IPS-18a (cell line): ENCODE data around the gene CAB39.

Experiments used
- H3K27ac ChIP-seq: one replicate; pipeline ENCODE4 v1.5.1; 2013; ENCODE audit warnings: low read length
- H3K27me3 ChIP-seq: one replicate; pipeline ENCODE4 v1.6.1; 2013; ENCODE audit warnings: mild to moderate bottlenecking, low read length; ENCODE audit not compliant: control insufficient read depth, insufficient read depth
- H3K36me3 ChIP-seq: one replicate; pipeline ENCODE4 v1.6.1; 2013; ENCODE audit warnings: low read depth, low read length; ENCODE audit not compliant: control insufficient read depth
- H3K4me1 ChIP-seq: one replicate; pipeline ENCODE4 v1.6.1; 2013; ENCODE audit warnings: low read depth, low read length; ENCODE audit not compliant: control insufficient read depth
- H3K4me3 ChIP-seq: one replicate; pipeline ENCODE4 v1.5.1; 2013; ENCODE audit warnings: low read length
- H3K9ac ChIP-seq: one replicate; pipeline ENCODE4 v1.6.1; 2013; ENCODE audit warnings: mild to moderate bottlenecking, low read length, moderate library complexity
- H3K9me3 ChIP-seq: one replicate; pipeline ENCODE4 v1.6.1; 2013; ENCODE audit warnings: low read depth, low read length; ENCODE audit not compliant: control insufficient read depth

CAB39 gene

DNA sequence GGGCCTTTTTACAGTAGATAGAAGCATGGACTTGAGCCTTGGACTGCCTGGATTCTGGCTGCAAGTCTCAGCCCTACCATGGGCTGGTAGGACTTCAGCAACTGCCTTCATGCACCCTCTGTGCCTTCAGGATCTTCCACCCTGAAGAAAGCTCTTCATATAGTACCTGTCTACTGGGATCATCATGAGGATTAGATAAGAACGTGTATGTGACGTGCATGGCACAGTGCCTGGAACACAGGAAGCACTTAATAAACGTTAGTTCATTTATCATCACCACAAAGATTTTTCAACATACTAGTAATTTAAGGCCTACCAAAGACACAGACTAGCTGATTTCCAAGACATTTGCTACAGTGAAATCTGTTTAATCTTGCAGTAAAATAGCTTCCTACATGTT, 98.9 kb downstream of the CAB39 start:
- Histone ChIP-seq H3K9me3 (no peaks in the 10 kb centered on the region), H3K4me3 (no peak overlapping the region), H3K27ac (no peak overlapping the region), H3K36me3 (peaks cover 23% of the 10 kb centered on the region), H3K4me1 (no peaks in the 10 kb centered on the region), H3K27me3 (no peaks in the 10 kb centered on the region), H3K9ac (no peak overlapping the region)

DNA sequence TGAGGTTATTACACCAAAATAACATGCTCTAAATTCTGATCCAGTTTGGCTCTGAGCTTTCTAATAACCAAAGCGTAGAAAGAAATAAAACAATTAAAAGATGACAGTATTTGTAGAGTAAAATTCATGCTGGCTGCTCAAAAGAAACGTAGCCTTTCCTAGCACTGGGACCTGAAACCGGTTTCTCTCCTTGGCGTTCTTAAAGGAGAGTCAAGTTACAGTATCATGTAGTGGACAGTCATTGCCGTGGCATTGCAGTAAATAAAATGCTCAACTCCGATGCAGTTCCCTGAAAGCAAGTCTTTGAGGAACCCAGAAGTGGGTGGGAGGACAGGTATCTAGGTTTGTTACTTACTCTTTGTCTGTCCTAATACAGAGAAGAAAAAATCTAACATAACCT, 99.4 kb downstream of the CAB39 start:
- H3K27me3 ChIP-seq, result no peaks in the 10 kb centered on the region
- H3K4me1 ChIP-seq, result no peaks in the 10 kb centered on the region
- H3K9me3 ChIP-seq, result no peaks in the 10 kb centered on the region
- H3K4me3 ChIP-seq, result no peak overlapping the region
- H3K27ac ChIP-seq, result no peak overlapping the region
- peaks cover 23% of the 10 kb centered on the region for H3K36me3 ChIP-seq
- H3K9ac ChIP-seq, result no peak overlapping the region

DNA sequence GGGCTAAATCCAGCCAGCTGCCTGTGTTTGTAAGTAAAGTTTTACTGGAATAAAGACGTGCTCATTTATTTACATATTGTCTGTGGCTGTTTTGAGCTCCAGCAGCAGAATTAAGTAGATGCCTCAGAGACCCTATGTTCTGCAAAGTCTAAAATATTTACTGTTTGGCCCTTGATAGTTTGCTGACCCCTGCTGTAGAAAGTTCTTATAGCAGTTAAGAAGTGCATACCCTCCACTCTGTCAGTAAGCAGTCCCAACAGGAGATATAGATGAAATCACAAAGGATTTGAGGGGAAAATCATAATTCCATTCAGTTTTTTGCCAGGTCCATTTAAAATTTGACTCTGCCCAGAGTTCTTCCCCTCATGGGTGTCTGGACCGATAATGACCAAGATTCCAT, 102.0 kb downstream of the CAB39 start:
- Histone ChIP-seq H3K36me3 (peaks cover 37% of the 10 kb centered on the region), H3K27me3 (no peaks in the 10 kb centered on the region), H3K9me3 (no peaks in the 10 kb centered on the region), H3K4me1 (no peaks in the 10 kb centered on the region), H3K4me3 (no peak overlapping the region), H3K9ac (no peak overlapping the region), H3K27ac (no peak overlapping the region)

DNA sequence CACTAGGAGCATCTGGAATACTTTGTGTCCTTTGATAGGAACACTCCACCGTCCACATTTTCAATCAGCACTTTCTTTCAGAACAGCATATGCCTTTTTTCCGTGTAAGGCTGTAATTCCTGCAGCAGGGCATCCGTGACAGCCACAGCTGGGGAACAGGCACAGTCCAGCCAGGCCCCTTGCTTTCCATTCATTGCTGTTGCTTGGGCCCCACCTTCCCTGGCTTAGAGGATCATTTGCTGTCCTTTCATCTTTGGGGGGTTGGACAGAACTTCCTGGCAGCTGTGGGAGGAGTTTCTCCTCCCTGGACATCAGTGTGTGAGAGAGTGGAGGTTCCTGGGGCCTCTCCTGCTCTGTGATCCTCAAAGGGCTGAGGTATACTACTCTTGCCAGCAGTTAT, 102.4 kb downstream of the CAB39 start:
- H3K36me3 ChIP-seq, result peaks cover 37% of the 10 kb centered on the region
- H3K27me3 ChIP-seq, result no peaks in the 10 kb centered on the region
- no peaks in the 10 kb centered on the region for H3K4me1 ChIP-seq
- no peak overlapping the region for H3K9ac ChIP-seq
- no peaks in the 10 kb centered on the region for H3K9me3 ChIP-seq
- H3K27ac ChIP-seq, result no peak overlapping the region
- H3K4me3 ChIP-seq, result no peak overlapping the region

DNA sequence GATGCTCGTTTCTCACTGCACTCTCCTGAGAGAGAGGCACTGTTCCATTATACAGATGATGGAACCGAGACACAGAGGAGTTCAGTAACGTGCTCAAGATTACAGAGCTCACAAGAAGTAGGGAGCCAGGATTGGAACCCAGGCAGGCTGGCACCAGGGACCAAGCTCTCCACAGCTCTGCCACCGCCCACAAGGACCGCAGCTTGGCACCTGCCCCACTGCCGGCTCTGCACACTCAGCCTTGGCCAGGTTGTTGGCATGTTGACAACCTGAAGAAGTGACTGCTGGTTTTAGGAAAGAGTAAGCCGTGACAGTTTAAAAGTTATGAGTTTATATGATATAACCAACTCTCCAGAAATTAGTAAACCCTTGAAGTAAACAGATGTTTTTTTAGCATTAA, 104.1 kb downstream of the CAB39 start:
- no peaks in the 10 kb centered on the region for H3K27me3 ChIP-seq
- H3K9me3 ChIP-seq, result no peaks in the 10 kb centered on the region
- H3K36me3 ChIP-seq, result peaks cover 22% of the 10 kb centered on the region
- H3K4me3 ChIP-seq, result no peak overlapping the region
- no peak overlapping the region for H3K27ac ChIP-seq
- no peaks in the 10 kb centered on the region for H3K4me1 ChIP-seq
- H3K9ac ChIP-seq, result no peak overlapping the region

DNA sequence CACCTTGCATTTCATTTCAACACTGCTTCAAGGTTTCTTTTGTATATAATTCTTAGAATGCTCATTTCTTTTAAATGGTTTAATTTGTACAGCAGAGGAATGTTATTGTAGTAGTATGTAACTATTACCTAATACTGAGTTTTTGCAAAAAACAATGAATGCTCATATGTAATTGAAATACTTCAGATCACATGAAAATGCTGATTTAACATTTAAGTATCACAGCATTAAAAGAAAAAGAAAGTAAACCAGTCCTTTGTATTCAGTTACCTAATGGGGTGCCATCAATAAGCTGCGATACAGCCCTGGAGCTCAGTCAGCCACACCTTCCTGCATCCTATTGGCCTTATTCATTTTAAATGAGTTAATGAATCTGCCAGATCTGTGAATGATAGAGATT, 106.8 kb downstream of the CAB39 start:
- Histone ChIP-seq H3K27me3 (no peaks in the 10 kb centered on the region), H3K27ac (no peak overlapping the region), H3K9ac (no peak overlapping the region), H3K9me3 (no peaks in the 10 kb centered on the region), H3K36me3 (peaks cover 17% of the 10 kb centered on the region), H3K4me3 (no peak overlapping the region), H3K4me1 (no peaks in the 10 kb centered on the region)

DNA sequence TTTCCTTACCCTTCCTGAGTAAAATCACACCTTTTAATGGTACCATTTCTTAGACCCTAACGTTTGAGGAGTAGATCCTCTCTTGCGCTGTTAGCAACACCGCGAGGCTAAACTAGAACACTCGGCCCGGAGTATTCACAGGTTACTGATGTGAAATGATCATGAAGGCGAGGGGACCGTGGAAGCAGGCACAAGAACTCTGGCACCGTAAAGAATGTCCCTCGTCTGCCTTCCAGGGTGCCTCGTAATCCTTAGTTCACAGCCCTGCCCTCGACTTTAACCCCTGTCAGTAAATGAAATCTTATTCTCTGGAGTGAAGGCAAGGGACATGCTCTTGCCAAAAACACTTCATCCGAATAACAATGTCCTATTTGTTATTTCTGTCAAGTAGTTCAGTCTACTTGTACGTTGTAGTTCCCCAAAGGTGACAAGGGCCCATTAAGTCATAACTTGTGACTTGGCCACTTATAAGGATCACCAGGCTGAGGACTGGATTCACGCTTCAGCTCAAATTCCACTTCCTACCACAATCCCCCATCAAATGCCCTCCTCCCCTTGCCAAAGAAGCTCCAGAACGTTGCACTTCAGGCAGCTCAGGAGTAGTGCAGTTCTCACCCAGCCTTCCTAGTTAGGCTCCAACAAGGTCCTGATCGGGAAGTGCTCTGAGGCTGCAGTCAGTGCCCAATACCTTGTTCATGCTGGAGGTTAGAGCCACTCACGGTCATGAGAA, 108.8 kb downstream of the CAB39 start:
- no peaks in the 10 kb centered on the region for H3K4me1 ChIP-seq
- H3K36me3 ChIP-seq, result peaks cover 14% of the 10 kb centered on the region
- no peak overlapping the region for H3K4me3 ChIP-seq
- H3K9me3 ChIP-seq, result no peaks in the 10 kb centered on the region
- H3K9ac ChIP-seq, result no peak overlapping the region
- no peaks in the 10 kb centered on the region for H3K27me3 ChIP-seq
- no peak overlapping the region for H3K27ac ChIP-seq

DNA sequence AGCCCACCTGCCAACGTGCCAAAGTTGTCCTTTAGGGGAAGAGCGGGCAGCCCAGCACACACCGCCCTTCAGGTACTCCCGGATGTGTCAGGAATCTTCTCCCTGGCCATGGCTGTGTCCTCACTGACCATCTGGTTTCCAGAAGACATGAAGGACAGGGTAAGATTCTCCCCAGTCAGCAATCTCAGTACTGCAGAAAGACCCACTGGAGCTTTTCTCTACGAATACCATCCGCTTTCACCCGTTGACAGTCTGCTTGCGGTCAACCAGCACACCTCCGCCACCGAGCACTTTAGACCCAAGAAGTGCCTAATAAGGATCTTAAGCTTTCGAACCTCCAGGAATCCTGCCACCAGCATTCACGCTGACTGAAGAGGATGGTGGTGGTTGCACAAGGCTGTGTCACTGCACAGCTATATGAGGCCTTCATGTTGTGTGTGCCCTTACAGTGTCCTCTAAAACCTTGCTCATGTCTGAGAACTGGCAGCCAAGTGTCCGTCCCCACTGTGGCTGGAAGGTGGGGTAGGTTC, 109.4 kb downstream of the CAB39 start:
- no peak overlapping the region for H3K27ac ChIP-seq
- no peak overlapping the region for H3K9ac ChIP-seq

DNA sequence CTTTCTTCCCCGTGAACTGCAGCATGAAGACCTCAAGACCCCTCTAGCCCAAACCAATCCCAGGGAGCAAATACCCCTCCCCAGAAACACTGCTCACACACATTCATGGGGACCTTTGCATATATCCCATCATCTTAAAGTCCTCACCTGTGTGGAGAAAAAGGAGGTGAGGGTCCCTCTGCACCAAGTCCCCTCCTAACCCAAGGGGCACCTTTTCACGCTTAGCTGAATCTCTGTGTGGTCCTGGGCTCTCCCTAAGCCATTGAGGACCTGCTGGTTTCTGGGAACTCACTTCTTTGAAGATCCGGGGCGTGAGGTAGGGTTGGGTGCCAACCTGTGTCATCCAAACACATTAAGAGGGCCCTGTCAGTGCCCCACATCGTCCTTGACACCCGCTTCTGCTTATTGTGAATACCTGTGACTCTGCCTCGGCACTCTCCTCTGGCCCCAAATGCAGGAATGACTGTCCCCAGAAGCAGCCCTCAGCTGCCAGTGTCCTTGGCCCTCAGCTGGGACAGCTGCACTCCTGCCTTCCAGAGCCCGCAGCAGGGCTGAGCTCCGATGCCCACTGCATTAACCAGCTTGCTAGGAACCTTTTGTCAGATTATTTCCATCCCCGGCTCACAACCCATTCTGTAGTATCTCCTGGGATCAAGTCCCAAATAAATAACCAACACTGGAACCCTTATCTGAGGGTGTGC, 110.8 kb downstream of the CAB39 start:
- Histone ChIP-seq H3K9ac (no peak overlapping the region), H3K27ac (no peak overlapping the region), H3K27me3 (no peaks in the 10 kb centered on the region), H3K4me1 (no peaks in the 10 kb centered on the region), H3K36me3 (peaks cover 5% of the 10 kb centered on the region), H3K4me3 (no peak overlapping the region), H3K9me3 (no peaks in the 10 kb centered on the region)

More for the DNA sequence above, 109.4 kb downstream of the CAB39 start:
- Histone ChIP-seq H3K36me3 (peaks cover 14% of the 10 kb centered on the region), H3K9me3 (no peaks in the 10 kb centered on the region), H3K27me3 (no peaks in the 10 kb centered on the region), H3K4me3 (no peak overlapping the region), H3K4me1 (no peaks in the 10 kb centered on the region)

DNA sequence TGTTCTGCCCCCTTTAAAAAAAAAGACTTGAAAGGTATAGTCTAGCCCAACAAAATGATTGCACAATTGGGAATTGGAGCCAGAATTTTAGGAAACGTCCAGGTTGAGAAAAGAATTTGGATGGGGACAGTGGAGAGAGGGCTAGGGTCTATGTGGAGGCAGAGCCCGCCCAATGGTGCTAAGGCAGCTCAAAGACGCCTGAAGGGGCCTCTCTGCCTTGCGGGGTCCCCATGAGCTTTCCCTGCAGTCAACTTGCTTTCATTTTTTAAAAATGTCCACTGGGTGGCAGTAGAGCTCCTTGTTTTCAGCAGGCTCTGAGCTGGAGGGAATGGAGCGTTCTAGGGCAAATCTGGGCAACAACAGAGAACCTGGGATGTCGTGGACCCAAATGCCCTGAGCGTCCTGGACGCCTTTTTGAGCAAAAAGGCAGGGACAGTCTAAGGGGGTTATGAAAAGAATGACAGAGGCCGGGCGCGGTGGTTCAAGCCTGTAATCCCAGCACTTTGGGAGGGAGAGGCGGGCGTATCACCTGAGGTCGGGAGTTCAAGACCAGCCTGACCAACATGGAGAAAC, 111.8 kb downstream of the CAB39 start:
- Histone ChIP-seq H3K9ac (no peak overlapping the region), H3K27me3 (no peaks in the 10 kb centered on the region)

DNA sequence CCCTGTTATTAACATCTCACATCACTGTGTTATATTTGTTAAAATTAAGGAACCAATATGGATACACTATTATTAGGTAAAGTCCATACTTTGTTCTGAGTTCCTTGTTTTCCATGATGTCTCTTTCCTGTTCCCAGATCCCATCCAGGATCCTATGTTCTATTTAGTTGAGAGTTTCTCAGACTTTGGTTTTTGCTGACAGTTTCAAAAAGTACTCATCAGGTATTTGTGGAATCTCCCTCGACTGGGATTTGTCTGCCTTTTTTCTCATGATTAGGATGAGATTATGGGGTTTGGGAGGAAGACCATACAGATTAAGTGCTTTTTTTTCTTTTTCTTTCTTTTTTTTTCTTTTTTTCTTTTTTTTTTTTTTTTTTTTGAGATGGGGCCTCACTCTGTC, 112.7 kb downstream of the CAB39 start:
- H3K27me3 ChIP-seq, result no peaks in the 10 kb centered on the region
- no peaks in the 10 kb centered on the region for H3K36me3 ChIP-seq
- H3K9me3 ChIP-seq, result no peaks in the 10 kb centered on the region
- H3K4me1 ChIP-seq, result no peaks in the 10 kb centered on the region
- H3K27ac ChIP-seq, result no peak overlapping the region
- H3K9ac ChIP-seq, result no peak overlapping the region
- H3K4me3 ChIP-seq, result no peak overlapping the region

More for the DNA sequence above, 111.8 kb downstream of the CAB39 start:
- Histone ChIP-seq H3K4me3 (no peak overlapping the region), H3K4me1 (no peaks in the 10 kb centered on the region), H3K27ac (no peak overlapping the region), H3K36me3 (no peaks in the 10 kb centered on the region), H3K9me3 (no peaks in the 10 kb centered on the region)
